ENCODE results near the gene MLIP. TPM values are rescaled to one million over a fixed set of nuclear protein-coding genes. Genes with fewer than 3 reads are reported as not detected.
A peak's percentile ranks its signal among the peaks of the same experiment; 100 is the strongest.

MLIP gene
- total RNA-seq, 1 experiment from 2014 or later: not detected

GRCh38 chr6:54267798-54268197, 156.6 kb downstream of the MLIP start:
- no peak overlapping the region for H3K27ac ChIP-seq (ENCODE audit: low read length)
- BruUV-seq (replicated peaks): no TSS peak
- no peaks in the 10 kb centered on the region; the same call in 1 of the 2 replicates for H3K27me3 ChIP-seq (ENCODE audit: control insufficient read depth, insufficient read depth, low read length)
- DNase-seq (ENCODE audit: low read depth, low spot score): no peak
- intact Hi-C loops (cut with micrococcal nuclease; ENCODE audit: unreplicated experiment) (loop anchor here (2.0 kb wide), 1 partner anchor 279 kb away; no protein-coding TSS in a partner anchor), in situ Hi-C loops (cut with HindIII; ENCODE audit: low pct_unique_long_range_greater_than_20kb, low sequenced_read_pairs) (no loop called here)
- no peaks in the 10 kb centered on the region for H3K36me3 ChIP-seq (ENCODE audit: control insufficient read depth, insufficient read depth, low read length)
- no peak; the same call in 1 of the 2 replicates for ATAC-seq
- POLR2A ChIA-PET: no interaction called here
- H3K4me3 ChIP-seq (ENCODE audit: low read depth in 2 of 2, low read length in 2 of 2): no peak overlapping the region
- TF ChIP-seq POLR2AphosphoS5 (IDR thresholded peaks at IDR 0.05; ENCODE audit: low read depth, low read length) (no peak), REST (IDR thresholded peaks at IDR 0.05; ENCODE audit: insufficient read depth in 1 of 2, low read depth in 2 of 2, low read length in 1 of 2) (no peak), SIN3A (IDR thresholded peaks at IDR 0.05; ENCODE audit: borderline replicate concordance, insufficient read depth, low read depth, low read length) (no peak), CTCF (IDR thresholded peaks at IDR 0.05) (peak; percentile 57; the same call in 1 of the 2 replicates), TCF7L2 (IDR thresholded peaks at IDR 0.05; ENCODE audit: low read depth, low read length) (no peak)
- CTCF ChIA-PET: no interaction called here
- no peaks in the 10 kb centered on the region for H3K9me3 ChIP-seq (ENCODE audit: control insufficient read depth, insufficient read depth, low read depth, low read length)
- no peaks in the 10 kb centered on the region for H3K4me1 ChIP-seq (ENCODE audit: control insufficient read depth, insufficient read depth, low read length)

- Histone ChIP-seq H3K4me3 (ENCODE audit: low read depth in 2 of 2, low read length in 2 of 2) (no peak overlapping the region), H3K27me3 (ENCODE audit: control insufficient read depth, insufficient read depth, low read length) (no peaks in the 10 kb centered on the region; the same call in 1 of the 2 replicates), H3K9me3 (ENCODE audit: control insufficient read depth, insufficient read depth, low read depth, low read length) (peaks cover 3% of the 10 kb centered on the region; the same call in 1 of the 2 replicates), H3K4me1 (ENCODE audit: control insufficient read depth, insufficient read depth, low read length) (no peaks in the 10 kb centered on the region), H3K36me3 (ENCODE audit: control insufficient read depth, insufficient read depth, low read length) (no peaks in the 10 kb centered on the region), H3K27ac (ENCODE audit: low read length) (no peak overlapping the region)
- no TSS peak for BruUV-seq (replicated peaks)
- ChIA-PET CTCF (no interaction called here), POLR2A (no interaction called here)
- in situ Hi-C loops (cut with HindIII; ENCODE audit: low pct_unique_long_range_greater_than_20kb, low sequenced_read_pairs): no loop called here
- TF ChIP-seq CTCF (IDR thresholded peaks at IDR 0.05) (no peak), REST (IDR thresholded peaks at IDR 0.05; ENCODE audit: insufficient read depth in 1 of 2, low read depth in 2 of 2, low read length in 1 of 2) (no peak), POLR2AphosphoS5 (IDR thresholded peaks at IDR 0.05; ENCODE audit: low read depth, low read length) (no peak), SIN3A (IDR thresholded peaks at IDR 0.05; ENCODE audit: borderline replicate concordance, insufficient read depth, low read depth, low read length) (no peak), TCF7L2 (IDR thresholded peaks at IDR 0.05; ENCODE audit: low read depth, low read length) (no peak)
- no peak for ATAC-seq
- no peak for DNase-seq (ENCODE audit: low read depth, low spot score)
- intact Hi-C loops (cut with micrococcal nuclease; ENCODE audit: unreplicated experiment): no loop called here
Observed at GRCh38 chr6:54273214-54273820, 162.1 kb downstream of the MLIP start.
